T47D (cell line): ENCODE results near the gene DNAJC5G.

Source experiments
- DNase-seq, 2 experiments: peaks; one replicate each; pipeline versions ENCODE4 v3.0.0 to v3.0.0-alpha.2; 2011 to 2012; ENCODE audit warnings: low read depth in 1 of 2, low spot score in 1 of 2
- JUND ChIP-seq: IDR thresholded peaks from 2 replicates; pipeline ENCODE4 v1.6.1; 2012; ENCODE audit warnings: low read depth
- in situ Hi-C: cut with HindIII; loops from 2 replicates; pipeline ENCODE4 v1.10.0; 2016; ENCODE audit warnings: low sequenced_read_pairs, low pct_unique_long_range_greater_than_20kb

Gene DNAJC5G

GRCh38 chr2:27275211-27276150, at the start of gene DNAJC5G:
DNAJC5G (plus strand) TSS chr2:27275433; CDS start chr2:27276729, 1,296 bp downstream.
- in situ Hi-C loops, result no loop called here
- no peak for TF ChIP-seq JUND
- no peak for DNase-seq

- TF ChIP-seq JUND, result no peak
- in situ Hi-C loops, result no loop called here
- no peak for DNase-seq
Observed at GRCh38 chr2:27225526-27225925, 49.7 kb upstream of the DNAJC5G start.

- in situ Hi-C loops, result no loop called here
- no peak for TF ChIP-seq JUND
Observed at GRCh38 chr2:27227501-27227900, 47.7 kb upstream of the DNAJC5G start.

GRCh38 chr2:27231921-27232320, 43.3 kb upstream of the DNAJC5G start:
- no peak for DNase-seq
- in situ Hi-C loops, result no loop called here
- no peak for TF ChIP-seq JUND

More at GRCh38 chr2:27227501-27227900, 47.7 kb upstream of the DNAJC5G start:
- no peak for DNase-seq

GRCh38 chr2:27233341-27233740, 41.9 kb upstream of the DNAJC5G start:
- in situ Hi-C loops, result no loop called here
- TF ChIP-seq JUND, result no peak
- DNase-seq, result no peak

GRCh38 chr2:27236136-27236535, 39.1 kb upstream of the DNAJC5G start:
- no peak for DNase-seq
- no peak for TF ChIP-seq JUND
- in situ Hi-C loops, result no loop called here

- in situ Hi-C loops, result no loop called here
- no peak for DNase-seq
- no peak for TF ChIP-seq JUND
Observed at GRCh38 chr2:27236626-27237025, 38.6 kb upstream of the DNAJC5G start.

GRCh38 chr2:27237341-27237945, 37.8 kb upstream of the DNAJC5G start:
- no peak for TF ChIP-seq JUND
- in situ Hi-C loops, result no loop called here
- DNase-seq, result no peak

- no peak for TF ChIP-seq JUND
- in situ Hi-C loops, result no loop called here
- DNase-seq, result no peak
Observed at GRCh38 chr2:27238976-27239375, 36.3 kb upstream of the DNAJC5G start.

- TF ChIP-seq JUND, result no peak
- in situ Hi-C loops, result no loop called here
- no peak for DNase-seq
Observed at GRCh38 chr2:27240406-27240805, 34.8 kb upstream of the DNAJC5G start.

- DNase-seq, result no peak
- in situ Hi-C loops, result no loop called here
- TF ChIP-seq JUND, result no peak
Observed at GRCh38 chr2:27241761-27242613, 33.2 kb upstream of the DNAJC5G start.

GRCh38 chr2:27242614-27242951, 32.6 kb upstream of the DNAJC5G start:
- DNase-seq, result no peak
- in situ Hi-C loops, result no loop called here
- no peak for TF ChIP-seq JUND
